NCI-H2196 (cell line): Measurements from ENCODE around the gene TCEA2.
A peak's percentile ranks its signal among the peaks of the same experiment; 100 is the strongest.
"Not testable (repeated sequence)": the region's sequence is repeated elsewhere in the genome, so short reads cannot be mapped to it uniquely, and the experiment has no call there.

ENCODE experiments used
- DNase-seq: peaks from one replicate; lab custom pipeline; 2025; ENCODE audit not compliant: unreplicated experiment; lab: John Stamatoyannopoulos, UW

The TCEA2 gene

GRCh38 chr20:64076061-64076997 lies 13.3 kb downstream of the TCEA2 start:
- DNase-seq: no peak

GRCh38 chr20:64077094-64077493 lies 14.1 kb downstream of the TCEA2 start:
- no peak for DNase-seq

- no peak for DNase-seq
These were observed 14.5 kb downstream of the TCEA2 start for GRCh38 chr20:64077541-64077875.

GRCh38 chr20:64077876-64078551 lies 15.0 kb downstream of the TCEA2 start:
- DNase-seq: no peak

GRCh38 chr20:64078934-64079272 lies 15.9 kb downstream of the TCEA2 start:
- DNase-seq: no peak

- DNase-seq: peak; percentile 87
These were observed 16.4 kb downstream of the TCEA2 start, which contains the start of gene RGS19 for GRCh38 chr20:64079273-64080012. TSS of gene RGS19 (minus strand) at chr20:64079518. CDS start at chr20:64076886, 2,632 bp downstream.

- no peak for DNase-seq
These were observed 17.2 kb downstream of the TCEA2 start, which contains the start of gene OPRL1 for GRCh38 chr20:64080013-64080812. TSS of gene OPRL1 (plus strand) at chr20:64080082. CDS start at chr20:64092721, 12,639 bp downstream.

GRCh38 chr20:64080813-64081623 lies 18.0 kb downstream of the TCEA2 start:
- no peak for DNase-seq

- no peak for DNase-seq
These were observed 18.6 kb downstream of the TCEA2 start for GRCh38 chr20:64081624-64081964.

GRCh38 chr20:64082126-64082731 lies 19.2 kb downstream of the TCEA2 start:
- DNase-seq: no peak

GRCh38 chr20:64082820-64083377 lies 19.9 kb downstream of the TCEA2 start:
- DNase-seq: no peak

GRCh38 chr20:64083378-64083803 lies 20.4 kb downstream of the TCEA2 start:
- DNase-seq: peak; percentile 91

- DNase-seq: no peak
These were observed 21.0 kb downstream of the TCEA2 start, which contains the start of gene LKAAEAR1 for GRCh38 chr20:64083804-64084684. TSS of gene LKAAEAR1 (minus strand) at chr20:64084398. CDS start at chr20:64084219, 179 bp downstream.

GRCh38 chr20:64084685-64085152 lies 21.7 kb downstream of the TCEA2 start:
- DNase-seq: peak; percentile 50

- no peak for DNase-seq
These were observed 23.8 kb downstream of the TCEA2 start for GRCh38 chr20:64086801-64087200.

- not testable (repeated sequence) for DNase-seq
These were observed 24.3 kb downstream of the TCEA2 start for GRCh38 chr20:64087226-64087825.

GRCh38 chr20:64088586-64088985 lies 25.6 kb downstream of the TCEA2 start:
- DNase-seq: not testable (repeated sequence)
